GM13976 (cell line): ENCODE measurements around the gene MATCAP1.

ENCODE experiments used
- DNase-seq: peaks from one replicate; pipeline ENCODE4 v3.0.0; 2012; ENCODE audit warnings: low spot score
- CTCF ChIP-seq: IDR thresholded peaks from 2 replicates; pipeline ENCODE4 v1.5.1; 2012; ENCODE audit warnings: borderline replicate concordance, mild to moderate bottlenecking; ENCODE audit not compliant: insufficient read depth; ENCODE audit errors: extremely low read depth, missing control alignments, control extremely low read depth
- in situ Hi-C: fragments of 300-500 bp; cut with MboI; formaldehyde crosslinking; loops from one replicate; pipeline ENCODE4 v1.12.0; 2022; ENCODE audit warnings: low sequenced_read_pairs, mixed read lengths, inconsistent platforms; ENCODE audit not compliant: unreplicated experiment

Gene MATCAP1

GRCh38 chr16:67169011-67169451 is 14.7 kb downstream of the MATCAP1 start:
- no peak for DNase-seq
- no peak for TF ChIP-seq CTCF
- in situ Hi-C loops, result loop anchor here (25.0 kb wide), 1 partner anchor 207 kb away; the partner anchor contains the start of gene CES3

GRCh38 chr16:67167588-67167987 is 16.2 kb downstream of the MATCAP1 start:
- no peak for TF ChIP-seq CTCF
- no peak for DNase-seq
- in situ Hi-C loops, result loop anchor here (25.0 kb wide), 1 partner anchor 205 kb away; the partner anchor contains the start of gene CES3

GRCh38 chr16:67166598-67167168 is 17.1 kb downstream of the MATCAP1 start:
- in situ Hi-C loops, result loop anchor here (25.0 kb wide), 1 partner anchor 204 kb away; the partner anchor contains the start of gene CES3
- no peak for DNase-seq
- TF ChIP-seq CTCF, result no peak

- TF ChIP-seq CTCF, result no peak
- in situ Hi-C loops, result loop anchor here (25.0 kb wide), 1 partner anchor 204 kb away; the partner anchor contains the start of gene CES3
- no peak for DNase-seq
Observed at GRCh38 chr16:67166110-67166547, 17.6 kb downstream of the MATCAP1 start.

GRCh38 chr16:67165121-67166078 is 18.4 kb downstream of the MATCAP1 start:
- in situ Hi-C loops, result loop anchor here (25.0 kb wide), 1 partner anchor 203 kb away; the partner anchor contains the start of gene CES3
- no peak for TF ChIP-seq CTCF
- no peak for DNase-seq

- in situ Hi-C loops, result loop anchor here (25.0 kb wide), 1 partner anchor 202 kb away; the partner anchor contains the start of gene CES3
- TF ChIP-seq CTCF, result no peak
- no peak for DNase-seq
Observed at GRCh38 chr16:67164599-67165061, 19.1 kb downstream of the MATCAP1 start, which contains the start of gene HSF4. TSS of gene HSF4 (plus strand) at chr16:67164745. CDS start at chr16:67164812, 67 bp downstream.
